Measurements from ENCODE around the gene FABP2.
"Not testable (repeated sequence)": the region's sequence is repeated elsewhere in the genome, so short reads cannot be mapped to it uniquely, and the experiment has no call there.

- not testable (repeated sequence) for TF ChIP-seq POLR2AphosphoS5 (IDR thresholded peaks at IDR 0.05); CTCF (IDR thresholded peaks at IDR 0.05; ENCODE audit: poor library complexity, severe bottlenecking); RAD21 (conservative IDR thresholded peaks at IDR 0.05); MXI1 (conservative IDR thresholded peaks at IDR 0.05; ENCODE audit: poor library complexity, severe bottlenecking)
Measured at GRCh38 chr4:119364203-119364602, 42.3 kb upstream of the FABP2 start.
